OCI-M1 (cell line): ENCODE results near the gene KCTD2.
A peak's percentile ranks its signal among the peaks of the same experiment; 100 is the strongest.

Source experiments
- DNase-seq: peaks from one replicate; lab custom pipeline; 2025; lab: John Stamatoyannopoulos, UW

Gene KCTD2

GRCh38 chr17:75099881-75100595 is 53.0 kb downstream of the KCTD2 start:
- DNase-seq, result no peak

- DNase-seq, result peak; percentile 81
Measured at GRCh38 chr17:75102385-75102821, 55.4 kb downstream of the KCTD2 start.

- no peak for DNase-seq
Measured at GRCh38 chr17:75103601-75104554, 56.9 kb downstream of the KCTD2 start.

GRCh38 chr17:75105126-75106080 is 58.4 kb downstream of the KCTD2 start:
- DNase-seq, result peak; percentile 67

- no peak for DNase-seq
Measured at GRCh38 chr17:75108193-75108592, 61.2 kb downstream of the KCTD2 start.

GRCh38 chr17:75109046-75109406 is 62.0 kb downstream of the KCTD2 start:
- DNase-seq, result no peak

- DNase-seq, result peak; percentile 91
Measured at GRCh38 chr17:75109407-75110233, 62.6 kb downstream of the KCTD2 start, which contains the start of gene ARMC7. Gene ARMC7, plus strand, starts transcription at chr17:75109969. Its CDS starts 320 bp downstream, at chr17:75110289.

GRCh38 chr17:75110234-75110937 is 63.4 kb downstream of the KCTD2 start:
- DNase-seq, result no peak

GRCh38 chr17:75111777-75112335 is 64.8 kb downstream of the KCTD2 start:
- no peak for DNase-seq

GRCh38 chr17:75113798-75114551 is 67.0 kb downstream of the KCTD2 start:
- peak; percentile 93 for DNase-seq

GRCh38 chr17:75114552-75115314 is 67.7 kb downstream of the KCTD2 start:
- DNase-seq, result peak; percentile 42
